HG03095 (cell line): ENCODE measurements around the gene VSIR.

ENCODE experiments used
- ATAC-seq: cut with Tn5 transposase; IDR thresholded peaks from one replicate; pipeline ENCODE4 v1.9.1; 2021; ENCODE audit warnings: moderate library complexity; ENCODE audit not compliant: unreplicated experiment

VSIR gene

GRCh38 chr10:71749396-71749795 lies 23.9 kb downstream of the VSIR start:
- no peak for ATAC-seq

DNA sequence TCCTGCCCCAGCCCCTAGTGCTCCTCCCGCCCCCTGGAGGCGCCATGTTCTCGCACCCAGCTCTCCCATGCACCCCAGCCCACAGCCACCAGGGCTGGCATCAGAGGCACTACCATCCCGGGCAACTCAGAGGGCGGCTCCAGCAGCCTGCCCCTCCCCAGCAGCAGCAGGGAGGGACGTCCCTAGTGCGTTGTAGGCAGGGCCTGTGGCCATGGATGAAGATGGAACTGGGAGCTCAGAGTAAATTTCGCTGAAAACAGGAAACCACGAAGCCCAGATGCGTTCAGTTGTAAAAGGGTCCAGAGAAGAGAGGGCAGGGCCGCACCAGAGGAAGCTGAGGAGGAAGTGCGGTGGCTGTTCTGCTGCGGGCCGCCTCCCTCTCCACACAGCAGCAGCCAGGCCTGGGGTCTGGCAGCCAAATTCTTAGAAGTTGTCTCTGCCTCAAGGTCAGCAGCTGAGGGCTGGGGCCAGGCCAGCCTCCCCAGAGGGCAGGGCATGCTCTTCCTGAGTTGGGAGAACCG lies 24.6 kb downstream of the VSIR start:
- ATAC-seq: peak; percentile 63

DNA sequence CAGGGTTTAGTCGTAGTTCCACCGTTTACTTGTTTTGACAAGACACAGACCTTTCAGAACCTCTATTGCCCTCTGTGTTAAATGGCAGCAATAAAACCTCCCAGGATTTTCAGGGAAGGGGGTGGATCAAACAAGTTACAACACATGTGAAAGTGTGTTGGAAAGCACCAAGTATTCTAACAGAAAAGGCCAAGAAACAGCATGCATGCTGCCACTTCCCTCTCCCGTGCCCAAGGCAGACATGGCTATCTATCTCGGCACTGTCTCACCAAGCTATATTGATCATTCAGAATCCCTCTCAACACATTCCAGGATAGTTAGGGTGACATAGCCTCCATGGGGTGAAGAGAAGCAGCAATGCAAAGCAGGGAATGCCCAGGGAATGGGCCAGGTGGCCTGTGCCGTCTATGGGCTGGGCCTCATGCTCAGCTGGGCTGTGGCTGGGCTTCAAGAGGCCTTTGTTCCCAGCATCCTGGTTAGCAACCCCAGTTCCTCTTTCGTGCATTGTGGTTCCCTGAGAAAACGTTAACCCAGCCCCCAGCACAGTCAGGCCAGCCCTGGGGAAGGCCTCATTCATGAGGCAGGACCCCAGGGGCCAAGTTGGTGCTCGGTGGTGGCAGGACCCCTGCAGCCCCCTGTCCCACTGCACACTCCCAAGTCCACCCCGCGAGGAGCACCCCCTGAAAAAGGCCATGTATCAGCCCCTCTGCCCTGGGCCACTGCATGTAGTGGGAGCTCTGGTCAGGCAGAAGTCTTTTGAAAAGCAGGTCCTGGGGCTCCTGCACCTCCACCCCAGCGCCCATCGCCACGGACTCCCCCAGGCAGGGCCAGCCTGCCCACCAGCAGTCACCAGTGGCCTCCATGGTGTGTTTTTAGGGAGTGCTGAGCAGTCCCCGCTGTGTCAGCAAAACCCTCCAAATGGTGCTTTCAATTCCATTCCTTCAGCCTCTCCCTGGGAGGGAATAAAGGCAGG lies 25.5 kb downstream of the VSIR start:
- ATAC-seq: no peak

- no peak for ATAC-seq
Measured at GRCh38 chr10:71747039-71747531, 26.2 kb downstream of the VSIR start.

DNA sequence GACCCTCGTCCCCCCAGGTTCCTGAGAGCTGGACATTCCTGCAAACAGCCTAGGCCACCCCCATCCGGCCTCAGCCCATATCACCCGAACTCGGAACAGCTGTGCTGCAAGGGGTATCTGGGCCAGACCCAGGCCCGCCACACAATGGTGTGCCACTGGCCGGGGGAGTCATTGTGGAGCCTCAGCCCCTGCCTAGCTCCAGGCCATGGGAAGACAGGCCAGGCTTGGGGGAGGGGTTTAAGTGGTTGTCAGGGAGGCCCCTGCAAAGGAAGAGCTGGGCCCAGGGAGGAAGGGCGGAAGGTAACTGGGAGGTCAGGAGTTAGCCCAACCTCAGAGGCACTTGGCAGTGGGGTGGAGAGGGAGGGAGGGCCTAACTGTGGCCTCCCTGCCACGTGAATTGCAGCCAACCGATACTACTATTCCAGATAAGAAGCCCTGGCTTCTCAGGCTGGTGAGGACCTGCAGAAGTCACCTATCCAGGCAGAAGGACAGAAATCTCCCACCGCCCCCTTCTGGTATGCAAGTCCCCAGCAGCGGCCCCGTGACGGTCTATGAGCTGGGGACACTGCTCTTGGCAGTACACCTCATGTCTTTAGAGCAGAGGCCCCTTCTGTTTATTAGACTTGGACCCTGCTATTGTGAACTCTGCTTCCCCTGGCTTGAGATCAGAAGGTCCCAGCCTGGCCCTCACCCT lies 26.8 kb downstream of the VSIR start:
- no peak for ATAC-seq

- no peak for ATAC-seq
Measured at GRCh38 chr10:71745664-71746250, 27.6 kb downstream of the VSIR start.

DNA sequence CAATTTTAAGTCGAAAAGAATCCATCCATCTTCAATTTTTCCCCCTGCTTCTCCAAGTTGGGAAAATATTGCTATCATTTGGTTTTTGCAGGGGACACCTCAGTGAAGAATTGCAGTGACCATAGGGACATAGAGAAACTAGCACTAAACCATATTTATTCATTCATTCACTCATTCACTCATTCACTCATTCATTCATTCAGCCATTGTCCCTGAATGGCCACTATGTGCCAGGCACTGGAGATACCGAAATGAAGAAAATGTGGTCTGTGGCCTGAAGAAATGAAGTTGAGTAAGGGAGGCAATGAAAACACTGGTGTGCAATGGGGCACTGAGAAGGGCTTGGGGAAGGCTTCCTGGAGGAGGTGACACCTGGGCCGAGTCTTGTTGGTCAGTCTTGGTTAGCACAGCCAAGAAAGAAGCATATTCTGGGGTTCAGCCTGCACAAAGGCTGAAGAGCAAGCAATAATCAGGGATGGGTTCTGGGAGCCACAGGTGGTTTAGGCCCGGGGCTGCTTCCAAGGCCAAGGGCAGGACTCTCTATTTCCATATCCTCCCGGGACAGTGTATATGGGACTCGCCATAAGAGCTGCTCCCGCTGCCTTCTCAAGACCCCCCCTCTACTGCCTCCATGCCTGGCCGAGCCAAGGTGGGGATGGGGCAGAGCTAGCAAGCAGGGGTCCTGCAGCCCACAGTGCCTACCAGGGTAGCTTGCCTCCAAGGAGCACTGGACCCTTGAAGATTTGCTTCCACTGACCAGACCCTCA lies 28.2 kb downstream of the VSIR start:
- no peak for ATAC-seq

DNA sequence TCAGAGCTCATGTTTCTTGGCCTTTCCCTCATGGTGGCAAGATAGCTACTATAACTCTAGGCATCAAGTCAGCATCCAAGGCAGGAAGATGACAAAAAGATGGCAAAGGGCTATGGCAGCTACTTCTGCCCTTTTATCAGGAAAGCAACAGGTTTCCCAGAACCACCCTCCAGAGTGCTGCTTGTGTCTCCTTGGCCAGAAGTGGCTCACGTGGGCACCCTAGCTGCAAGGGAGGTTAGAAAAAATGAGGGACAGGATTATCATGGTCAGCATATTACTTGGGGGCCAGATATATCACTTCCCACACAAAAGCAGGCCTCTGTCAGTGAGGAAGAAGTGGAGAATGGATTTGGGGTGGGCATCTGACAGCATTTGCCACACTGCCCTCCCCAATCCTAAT lies 29.5 kb downstream of the VSIR start:
- no peak for ATAC-seq

GRCh38 chr10:71743089-71743838 lies 30.1 kb downstream of the VSIR start:
- no peak for ATAC-seq

DNA sequence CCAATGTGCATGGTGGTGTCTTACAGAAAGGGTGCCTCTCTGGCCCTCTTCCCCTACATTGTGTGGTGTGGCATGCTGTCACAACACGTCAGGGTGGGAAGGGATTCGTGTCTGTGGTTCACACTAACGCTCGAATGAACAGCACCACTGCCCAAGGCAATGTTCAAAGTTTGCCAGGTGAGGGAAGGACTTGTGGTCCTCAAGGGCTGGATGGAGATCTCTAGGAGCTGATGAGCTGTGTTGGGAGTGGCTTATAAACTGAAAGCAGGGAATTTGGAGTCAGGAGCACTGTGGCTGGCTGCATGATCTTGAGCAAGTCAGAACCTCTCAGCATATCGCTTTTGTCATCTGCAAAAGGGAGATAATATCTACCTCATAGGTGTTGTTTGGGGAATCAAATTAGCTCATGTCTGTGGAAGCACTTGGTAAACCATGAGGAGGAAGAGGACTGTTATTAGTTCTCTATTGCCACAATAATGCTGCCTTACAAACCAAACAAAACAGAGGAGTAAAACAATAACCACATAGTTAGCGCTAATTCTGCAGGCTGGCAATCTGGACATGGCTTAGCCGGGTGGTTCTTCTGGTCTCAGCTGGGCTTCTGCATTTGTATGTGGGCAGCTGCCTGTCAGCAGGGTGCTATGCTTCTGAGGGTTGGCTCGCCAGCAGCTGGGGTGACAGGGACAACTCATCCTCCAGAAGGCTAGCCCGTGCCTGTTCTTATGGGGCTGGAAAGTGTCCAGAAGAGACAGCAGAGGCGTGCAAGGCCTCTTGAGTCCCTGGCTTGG lies 30.8 kb downstream of the VSIR start:
- no peak for ATAC-seq

GRCh38 chr10:71741671-71742070 lies 31.6 kb downstream of the VSIR start:
- ATAC-seq: no peak

DNA sequence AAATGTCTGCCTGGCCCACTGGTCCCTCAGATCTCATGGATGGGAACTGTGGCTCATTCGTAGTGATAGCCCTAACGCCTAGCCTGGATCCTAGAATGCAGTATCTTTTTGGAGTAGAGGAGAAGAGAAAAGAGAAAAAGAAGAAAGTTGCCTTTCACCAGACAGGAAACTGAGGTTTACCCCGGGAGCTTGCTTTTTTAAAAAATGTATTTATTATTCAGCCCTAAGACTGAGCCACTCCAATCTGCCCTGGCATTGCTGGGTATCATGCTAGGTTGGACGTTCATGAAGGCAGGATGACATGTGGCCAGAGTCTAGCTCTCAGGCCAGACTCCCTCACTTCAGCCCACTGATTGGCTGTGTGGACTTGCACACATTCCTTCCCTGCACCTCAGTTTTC lies 32.3 kb downstream of the VSIR start:
- no peak for ATAC-seq

- ATAC-seq: no peak
Measured at GRCh38 chr10:71740069-71740653, 33.2 kb downstream of the VSIR start.

GRCh38 chr10:71739358-71739900 lies 33.9 kb downstream of the VSIR start:
- no peak for ATAC-seq

GRCh38 chr10:71737834-71738197 lies 35.5 kb downstream of the VSIR start:
- no peak for ATAC-seq

DNA sequence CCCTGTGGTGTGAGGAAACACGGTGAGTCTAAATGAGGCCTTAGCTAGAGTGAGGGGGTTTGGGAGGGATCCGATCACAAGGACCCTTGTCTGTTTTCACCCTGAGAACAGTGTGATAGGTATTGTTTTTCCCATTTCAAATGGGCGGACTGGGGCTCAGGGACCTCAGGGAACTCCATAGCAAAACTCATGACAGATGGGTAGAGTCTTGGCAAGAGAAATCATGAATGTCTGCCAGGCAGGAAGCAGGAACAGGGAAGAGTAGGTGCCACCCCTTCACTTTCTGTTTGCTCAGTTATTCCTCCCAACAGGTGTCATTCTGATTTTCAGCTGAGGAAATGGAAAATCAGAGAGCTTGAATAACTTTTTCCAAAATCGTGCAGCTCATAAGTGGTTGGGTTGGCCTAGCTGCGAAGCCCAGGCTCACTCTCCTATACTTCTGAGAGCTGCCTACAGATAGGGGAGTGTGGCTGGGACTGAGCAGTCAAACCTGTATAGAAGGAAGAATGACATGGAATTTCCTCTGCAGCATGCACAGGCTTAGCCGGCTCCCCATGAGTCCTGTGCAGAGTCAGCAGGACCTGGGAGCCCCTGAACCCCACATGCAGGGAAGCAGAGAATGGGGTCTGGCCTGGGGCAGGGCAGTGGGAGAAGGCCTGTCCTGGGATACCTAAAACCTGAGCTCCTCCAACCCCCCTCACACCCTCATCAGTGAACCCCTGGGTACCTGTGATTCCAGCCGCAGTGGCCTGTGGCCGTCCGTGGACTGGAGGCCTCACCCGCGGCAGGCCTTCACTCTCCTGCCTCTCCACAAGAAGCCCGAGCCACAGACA lies 36.1 kb downstream of the VSIR start:
- no peak for ATAC-seq

GRCh38 chr10:71736570-71736952 lies 36.8 kb downstream of the VSIR start:
- ATAC-seq: no peak
